HepG2 (cell line): ENCODE measurements around the gene HDGF. TPM values are rescaled to one million over a fixed set of nuclear protein-coding genes. Genes with fewer than 3 reads are reported as not detected.
A peak's percentile ranks its signal among the peaks of the same experiment; 100 is the strongest.

Source experiments
- CREM ChIP-seq, 2 experiments: sonication (generic) in 1 of 2; formaldehyde crosslinking in 1 of 2; IDR thresholded peaks; 2 replicates each; pipeline versions ENCODE4 v1.4.0 to v1.6.1; 2016 to 2020; ENCODE audit warnings: antibody characterized with exemption in 1 of 2, mild to moderate bottlenecking in 1 of 2, missing genetic modification reagents in 1 of 2
- GABPB1 ChIP-seq: IDR thresholded peaks from 2 replicates; pipeline ENCODE4 v1.6.1; 2016; ENCODE audit warnings: mild to moderate bottlenecking, missing genetic modification reagents, moderate library complexity, missing compliant biosample characterization
- HES4 ChIP-seq: sonication (generic); formaldehyde crosslinking; IDR thresholded peaks from 2 replicates; pipeline ENCODE4 v1.9.0; 2021; ENCODE audit warnings: mild to moderate bottlenecking, missing genetic modification reagents, borderline replicate concordance
- MED8 ChIP-seq: sonication (generic); formaldehyde crosslinking; IDR thresholded peaks from 2 replicates; pipeline ENCODE4 v1.8.1; 2023; ENCODE audit warnings: mild to moderate bottlenecking, missing genetic modification reagents; ENCODE audit not compliant: insufficient replicate concordance
- NFKB2 ChIP-seq: sonication (generic); formaldehyde crosslinking; IDR thresholded peaks from 2 replicates; pipeline ENCODE4 v1.4.0; 2020; ENCODE audit warnings: missing genetic modification reagents, borderline replicate concordance
- REST ChIP-seq, 2 experiments: IDR thresholded peaks; 2 replicates each; pipeline ENCODE4 v1.6.1; 2011 to 2012; ENCODE audit warnings: low read length in 2 of 2, borderline replicate concordance in 1 of 2, low read depth in 1 of 2, mild to moderate bottlenecking in 1 of 2, moderate library complexity in 1 of 2
- SMAD3 ChIP-seq: sonication (generic); formaldehyde crosslinking; IDR thresholded peaks from 2 replicates; pipeline ENCODE4 v1.4.0; 2020; ENCODE audit warnings: missing genetic modification reagents
- TBX3 ChIP-seq: fragments of 450-650 bp; IDR thresholded peaks from 2 replicates; pipeline ENCODE4 v1.6.1; 2017; ENCODE audit warnings: antibody characterized with exemption, mild to moderate bottlenecking, inconsistent platforms, borderline replicate concordance
- ZNF263 ChIP-seq: sonication (generic); formaldehyde crosslinking; IDR thresholded peaks from 2 replicates; pipeline ENCODE4 v1.4.0; 2020; ENCODE audit warnings: missing genetic modification reagents
- ZNF280B ChIP-seq: sonication (generic); formaldehyde crosslinking; IDR thresholded peaks from 2 replicates; pipeline ENCODE4 v1.5.0; 2020; ENCODE audit warnings: missing genetic modification reagents, mild to moderate bottlenecking, borderline replicate concordance
- ZNF282 ChIP-seq: fragments of 450-650 bp; IDR thresholded peaks from 2 replicates; pipeline ENCODE4 v1.6.1; 2018; ENCODE audit not compliant: partially characterized antibody
- ZNF331 ChIP-seq: sonication (generic); formaldehyde crosslinking; IDR thresholded peaks from 2 replicates; pipeline ENCODE4 v1.4.0; 2020; ENCODE audit warnings: missing genetic modification reagents
- polyA plus RNA-seq, 8 experiments: library from polyadenylated mRNA; depleted of rRNA in 3 of 8; stranded (reverse) in 7 of 8; unstranded in 1 of 8; fragments of >200 nt; fragmentation: Illumina TruSeq in 4 of 8; extraction: Trizol in 4 of 8; gene quantifications; 2 replicates each; pipeline versions ENCODE4 v1.2.1 to v1.2.3, GENCODE V29; 2011 to 2016; ENCODE audit warnings: low read depth in 4 of 8, missing spikeins in 1 of 8, mixed read lengths in 1 of 8; ENCODE audit not compliant: insufficient read depth in 1 of 8
- total RNA-seq, 5 experiments: library from RNA; depleted of rRNA; stranded (reverse); fragments of >200 nt; fragmentation: Illumina TruSeq; extraction: Trizol; gene quantifications; 2 replicates each; pipeline ENCODE4 v1.2.3, GENCODE V29; 2016; ENCODE audit warnings: low read depth in 1 of 5
- TF ChIP-seq, protein P1 (sequence below): sonication (generic); formaldehyde crosslinking; IDR thresholded peaks from 2 replicates; pipeline ENCODE4 v1.4.0; 2020; ENCODE audit warnings: missing genetic modification reagents, borderline replicate concordance
- TF ChIP-seq, protein P2 (sequence below): sonication (generic); formaldehyde crosslinking; IDR thresholded peaks from 2 replicates; pipeline ENCODE4 v1.5.0; 2020; ENCODE audit warnings: mild to moderate bottlenecking, missing genetic modification reagents

The HDGF gene
- total and polyA plus RNA-seq, 2 of the 13 experiments (the other 11 are each of a cell fraction or from before 2014, with no cell fraction given): 156 to 196 TPM

GRCh38 chr1:156728599-156729462 lies 22.6 kb downstream of the HDGF start, which contains the start of gene ISG20L2 (continued):
- no peak for TF ChIP-seq REST (IDR thresholded peaks at IDR 0.05; ENCODE audit: borderline replicate concordance in 1 of 2, low read depth in 1 of 2, low read length in 2 of 2)
- no peak; the same call in 1 of the 2 replicates for TF ChIP-seq HES4 (CRISPR knock-in tag)
- no peak for TF ChIP-seq SMAD3 (CRISPR knock-in tag)
- TF ChIP-seq ZNF263: no peak
- no peak for TF ChIP-seq NFKB2
- TF ChIP-seq, protein P1, sequence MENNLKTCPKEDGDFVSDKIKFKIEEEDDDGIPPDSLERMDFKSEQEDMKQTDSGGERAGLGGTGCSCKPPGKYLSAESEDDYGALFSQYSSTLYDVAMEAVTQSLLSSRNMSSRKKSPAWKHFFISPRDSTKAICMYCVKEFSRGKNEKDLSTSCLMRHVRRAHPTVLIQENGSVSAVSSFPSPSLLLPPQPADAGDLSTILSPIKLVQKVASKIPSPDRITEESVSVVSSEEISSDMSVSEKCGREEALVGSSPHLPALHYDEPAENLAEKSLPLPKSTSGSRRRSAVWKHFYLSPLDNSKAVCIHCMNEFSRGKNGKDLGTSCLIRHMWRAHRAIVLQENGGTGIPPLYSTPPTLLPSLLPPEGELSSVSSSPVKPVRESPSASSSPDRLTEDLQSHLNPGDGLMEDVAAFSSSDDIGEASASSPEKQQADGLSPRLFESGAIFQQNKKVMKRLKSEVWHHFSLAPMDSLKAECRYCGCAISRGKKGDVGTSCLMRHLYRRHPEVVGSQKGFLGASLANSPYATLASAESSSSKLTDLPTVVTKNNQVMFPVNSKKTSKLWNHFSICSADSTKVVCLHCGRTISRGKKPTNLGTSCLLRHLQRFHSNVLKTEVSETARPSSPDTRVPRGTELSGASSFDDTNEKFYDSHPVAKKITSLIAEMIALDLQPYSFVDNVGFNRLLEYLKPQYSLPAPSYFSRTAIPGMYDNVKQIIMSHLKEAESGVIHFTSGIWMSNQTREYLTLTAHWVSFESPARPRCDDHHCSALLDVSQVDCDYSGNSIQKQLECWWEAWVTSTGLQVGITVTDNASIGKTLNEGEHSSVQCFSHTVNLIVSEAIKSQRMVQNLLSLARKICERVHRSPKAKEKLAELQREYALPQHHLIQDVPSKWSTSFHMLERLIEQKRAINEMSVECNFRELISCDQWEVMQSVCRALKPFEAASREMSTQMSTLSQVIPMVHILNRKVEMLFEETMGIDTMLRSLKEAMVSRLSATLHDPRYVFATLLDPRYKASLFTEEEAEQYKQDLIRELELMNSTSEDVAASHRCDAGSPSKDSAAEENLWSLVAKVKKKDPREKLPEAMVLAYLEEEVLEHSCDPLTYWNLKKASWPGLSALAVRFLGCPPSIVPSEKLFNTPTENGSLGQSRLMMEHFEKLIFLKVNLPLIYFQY: 0 out of 2 replicates have a peak, but pooled peaks have one; percentile 11
- 0 out of 2 replicates have a peak, but pooled peaks have one; percentile 54 for TF ChIP-seq ZNF280B (CRISPR knock-in tag)
- TF ChIP-seq ZNF282: no peak
- TF ChIP-seq ZNF331: 0 out of 2 replicates have a peak, but pooled peaks have one; percentile 32
- peak; percentile 97 for TF ChIP-seq CREM (IDR thresholded peaks at IDR 0.05)
- peak; percentile 82 for TF ChIP-seq CREM (CRISPR knock-in tag; IDR thresholded peaks at IDR 0.05)
- peak; percentile 18 for TF ChIP-seq MED8
- peak; percentile 61; the same call in 1 of the 2 replicates for TF ChIP-seq TBX3
- TF ChIP-seq, protein P2, sequence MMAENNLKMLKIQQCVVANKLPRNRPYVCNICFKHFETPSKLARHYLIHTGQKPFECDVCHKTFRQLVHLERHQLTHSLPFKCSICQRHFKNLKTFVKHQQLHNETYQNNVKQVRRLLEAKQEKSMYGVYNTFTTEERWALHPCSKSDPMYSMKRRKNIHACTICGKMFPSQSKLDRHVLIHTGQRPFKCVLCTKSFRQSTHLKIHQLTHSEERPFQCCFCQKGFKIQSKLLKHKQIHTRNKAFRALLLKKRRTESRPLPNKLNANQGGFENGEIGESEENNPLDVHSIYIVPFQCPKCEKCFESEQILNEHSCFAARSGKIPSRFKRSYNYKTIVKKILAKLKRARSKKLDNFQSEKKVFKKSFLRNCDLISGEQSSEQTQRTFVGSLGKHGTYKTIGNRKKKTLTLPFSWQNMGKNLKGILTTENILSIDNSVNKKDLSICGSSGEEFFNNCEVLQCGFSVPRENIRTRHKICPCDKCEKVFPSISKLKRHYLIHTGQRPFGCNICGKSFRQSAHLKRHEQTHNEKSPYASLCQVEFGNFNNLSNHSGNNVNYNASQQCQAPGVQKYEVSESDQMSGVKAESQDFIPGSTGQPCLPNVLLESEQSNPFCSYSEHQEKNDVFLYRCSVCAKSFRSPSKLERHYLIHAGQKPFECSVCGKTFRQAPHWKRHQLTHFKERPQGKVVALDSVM: no peak
- peak; percentile 92 for TF ChIP-seq GABPB1 (CRISPR knock-in tag)
